Left ventricle myocardium superior (tissue), 1 donor: ENCODE data around the gene LMAN2. TPM values are rescaled to one million over a fixed set of nuclear protein-coding genes. Genes with fewer than 3 reads are reported as not detected.
"Not testable (repeated sequence)": the region's sequence is repeated elsewhere in the genome, so short reads cannot be mapped to it uniquely, and the experiment has no call there.

Source experiments
- ATAC-seq: fragments of 200-7000 bp; cut with Tn5 transposase; one replicate; pipeline ENCODE4 v1.9.1; 2020; ENCODE audit warnings: mild to moderate bottlenecking, moderate library complexity
- DNase-seq: peaks from one replicate; pipeline ENCODE4 v3.0.0-alpha.2; 2020
- intact Hi-C: fragments of 100-400 bp; cut with micrococcal nuclease; formaldehyde crosslinking; loops from one replicate; pipeline ENCODE4 v1.11.0; 2022
- total RNA-seq: library from RNA; stranded (reverse); fragmentation: NEBNext Ultra II Directional; extraction: Animal tissue kit (Norgen Biotek cat#: 25700); gene quantifications from one replicate; pipeline ENCODE4 v1.2.1, GENCODE V29; 2021
- donor health status: DM: no; HTN: yes; CAD: no; lungs with severe emphysema.

Gene LMAN2
- total RNA-seq, 1 donor from 2014 or later = 61.2 TPM

DNA sequence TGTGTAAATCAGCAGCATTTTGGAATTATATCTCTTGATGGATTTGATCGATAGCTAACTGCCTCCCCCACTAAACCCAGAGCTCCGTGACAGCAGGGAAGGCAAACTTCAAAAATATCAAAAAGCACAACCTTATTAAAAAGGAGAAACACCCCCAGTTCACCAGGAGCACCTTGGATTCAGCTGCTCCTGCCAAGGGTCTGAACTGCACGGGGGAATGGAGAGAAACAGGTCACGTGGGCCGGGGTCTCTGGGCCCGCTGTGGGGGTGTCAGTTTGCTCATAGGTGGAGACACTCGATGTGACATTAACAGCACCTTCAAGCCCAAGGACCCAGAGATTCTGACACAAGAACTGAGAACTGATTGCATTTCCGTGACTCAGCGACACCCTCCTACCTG lies 31.7 kb upstream of the LMAN2 start:
- ATAC-seq (no peak), DNase-seq (no peak)
- intact Hi-C loops = no loop called here

DNA sequence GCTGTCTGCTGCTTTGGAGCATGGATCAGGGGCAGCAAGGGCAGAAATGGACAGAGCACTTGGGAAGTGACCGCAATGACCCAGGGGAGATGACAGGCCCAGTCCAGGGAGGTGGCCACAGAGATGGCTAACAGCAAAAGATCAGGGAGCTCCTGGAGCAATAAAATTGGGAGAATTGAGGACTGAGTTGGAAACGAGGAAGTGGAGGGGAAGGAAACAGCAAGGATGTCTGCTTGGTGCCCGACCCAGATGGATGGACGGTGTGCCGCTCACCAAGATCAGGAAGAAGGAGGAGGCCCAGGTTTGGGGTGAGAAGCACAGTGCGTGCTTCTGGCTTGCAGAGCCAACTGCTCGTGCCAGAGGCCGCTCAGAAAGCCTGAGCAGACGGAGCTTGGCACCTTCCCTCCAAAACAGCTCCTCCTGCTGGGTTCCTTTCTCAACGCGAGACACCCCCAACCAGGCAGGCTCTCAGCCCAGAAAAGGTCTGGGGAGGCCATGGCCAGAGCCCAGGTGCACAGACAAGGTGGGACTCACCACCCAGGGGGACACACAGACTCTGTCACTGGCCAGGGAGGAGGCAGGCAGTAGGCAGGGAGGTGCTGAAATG lies 31.1 kb upstream of the LMAN2 start:
- ATAC-seq = peak; percentile 84
- peak; percentile 53 for DNase-seq
- intact Hi-C loops = no loop called here

DNA sequence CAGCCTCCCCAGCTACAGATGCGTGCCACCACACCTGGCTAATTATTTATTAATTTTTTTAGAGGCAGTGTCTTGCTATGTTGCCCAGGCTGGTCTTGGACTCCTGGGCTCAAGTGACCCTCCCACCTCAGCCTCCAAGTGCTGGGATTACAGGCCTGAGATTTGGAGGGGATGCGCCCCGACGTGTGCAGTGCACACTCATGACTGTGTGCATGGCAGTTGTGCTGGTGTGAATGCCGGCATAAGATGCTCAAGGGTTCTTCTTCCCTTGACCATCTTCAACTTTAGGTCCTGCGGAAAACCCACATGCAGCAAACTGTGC lies 29.3 kb upstream of the LMAN2 start:
- ATAC-seq = no peak
- DNase-seq = no peak
- intact Hi-C loops = no loop called here

DNA sequence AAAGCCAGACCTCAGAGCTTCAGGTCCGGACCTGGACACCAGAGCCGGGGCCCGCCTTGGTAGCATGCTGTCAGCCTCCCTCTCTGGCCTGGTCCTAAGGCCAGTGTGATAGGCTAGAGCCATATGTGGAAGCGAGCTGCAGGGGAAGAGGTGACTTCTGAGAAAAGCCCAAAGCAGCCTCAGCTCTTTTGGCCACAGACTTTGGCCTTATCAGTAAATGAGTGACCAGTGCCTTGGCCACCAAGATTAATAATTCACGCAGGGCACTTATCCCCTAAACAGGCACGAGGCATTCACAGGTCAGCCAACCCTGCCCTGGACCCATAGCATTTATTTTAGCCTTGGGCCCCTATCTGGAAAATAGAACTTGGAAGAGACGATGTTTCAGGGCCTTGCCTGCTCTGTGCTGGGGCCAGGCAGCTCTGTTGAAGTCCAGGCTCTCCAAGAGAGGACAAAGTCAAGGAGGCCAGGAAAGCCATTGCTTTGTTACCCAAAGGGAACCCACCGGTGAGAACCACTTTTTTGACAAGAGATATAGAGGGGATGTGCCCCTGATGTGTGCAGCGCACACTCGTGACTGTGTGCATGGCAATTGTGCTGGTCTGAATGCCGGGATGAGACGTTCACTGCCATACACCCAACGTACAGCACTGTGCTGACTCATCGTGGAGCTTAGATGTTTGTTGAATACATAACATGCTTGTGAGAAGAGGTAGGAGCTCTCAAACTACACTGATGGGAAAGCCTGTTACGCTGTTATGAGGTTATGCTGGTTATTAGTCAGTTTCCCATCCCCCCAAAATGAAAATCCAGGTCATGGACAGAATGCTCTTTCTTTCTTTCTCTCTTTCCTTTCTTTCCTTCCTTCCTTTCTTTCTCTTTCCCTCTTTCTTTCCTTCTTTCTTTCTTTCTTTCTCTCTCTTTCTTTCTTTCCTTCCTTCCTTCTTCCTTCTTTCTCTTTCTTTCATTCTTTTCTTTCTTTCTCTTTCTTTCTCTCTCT lies 27.7 kb upstream of the LMAN2 start:
- intact Hi-C loops = loop anchor here (10.0 kb wide), 1 partner anchor 54 kb away; no protein-coding TSS in a partner anchor
- no peak for ATAC-seq
- DNase-seq = no peak

DNA sequence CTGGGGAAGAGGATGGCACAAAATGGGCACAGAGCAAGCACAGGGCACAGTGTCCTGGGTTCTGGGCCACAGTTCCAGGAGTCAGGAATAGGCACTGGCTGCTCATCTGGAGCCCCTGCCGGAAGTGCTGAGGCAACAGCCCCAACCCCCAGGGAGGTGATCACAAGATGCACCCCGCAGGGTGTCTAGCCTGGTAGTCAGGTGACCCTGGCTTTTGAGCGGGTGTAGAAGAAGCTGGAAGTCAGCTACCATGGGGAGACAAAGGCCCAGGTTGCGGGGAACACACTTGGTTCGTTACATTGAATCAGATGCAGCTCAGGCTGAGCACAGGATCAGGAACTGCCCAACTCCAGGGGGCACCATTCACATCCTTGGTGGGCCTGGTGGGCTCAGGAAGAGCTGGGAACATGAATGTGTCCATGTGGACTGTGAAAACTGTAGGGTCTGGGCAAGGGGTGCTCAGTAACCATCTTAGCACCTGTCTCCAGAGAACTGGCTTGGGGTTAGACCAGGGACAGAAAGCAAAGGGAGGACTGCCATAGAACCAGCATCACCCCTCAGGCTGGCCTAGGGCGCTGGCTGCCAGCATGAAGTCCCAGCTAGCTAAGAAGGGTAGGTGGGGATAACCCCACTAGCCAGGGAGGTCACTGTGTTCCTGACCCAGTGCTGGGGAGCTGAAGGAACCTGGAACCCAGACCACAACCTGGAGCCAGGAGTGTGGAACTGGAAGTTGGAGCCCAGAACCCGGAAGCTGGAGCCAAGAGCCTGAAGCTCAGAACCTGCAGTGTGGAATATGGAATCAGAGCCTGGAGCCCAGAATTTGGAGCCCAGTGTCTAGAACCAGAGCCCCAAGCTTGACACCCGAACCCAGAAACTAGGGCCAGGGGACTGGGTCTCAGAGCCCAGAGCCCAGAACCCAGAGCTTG lies 26.6 kb upstream of the LMAN2 start:
- ATAC-seq = no peak
- no peak for DNase-seq
- intact Hi-C loops = loop anchor here (10.0 kb wide), 1 partner anchor 53 kb away; no protein-coding TSS in a partner anchor

DNA sequence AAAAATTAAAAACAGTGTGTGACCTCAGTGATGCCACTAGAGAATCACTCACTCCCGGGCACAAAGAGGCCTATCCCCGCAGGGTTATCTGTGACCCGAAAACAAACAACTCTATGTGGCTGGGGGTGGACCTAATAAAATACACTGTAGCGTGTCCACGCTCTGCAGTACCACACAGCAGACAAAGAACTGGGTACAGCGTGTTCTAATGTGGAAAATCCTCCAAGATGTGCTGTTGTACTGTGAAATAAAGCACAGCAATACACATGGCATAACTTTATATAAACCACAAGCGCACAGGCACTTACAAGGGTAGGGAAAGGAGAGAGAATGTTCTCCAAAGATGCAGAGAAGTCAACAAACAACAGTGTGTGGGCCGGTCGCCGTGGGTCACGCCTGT lies 24.6 kb upstream of the LMAN2 start:
- no peak for ATAC-seq
- no peak for DNase-seq
- intact Hi-C loops = loop anchor here (10.0 kb wide), 1 partner anchor 51 kb away; no protein-coding TSS in a partner anchor

DNA sequence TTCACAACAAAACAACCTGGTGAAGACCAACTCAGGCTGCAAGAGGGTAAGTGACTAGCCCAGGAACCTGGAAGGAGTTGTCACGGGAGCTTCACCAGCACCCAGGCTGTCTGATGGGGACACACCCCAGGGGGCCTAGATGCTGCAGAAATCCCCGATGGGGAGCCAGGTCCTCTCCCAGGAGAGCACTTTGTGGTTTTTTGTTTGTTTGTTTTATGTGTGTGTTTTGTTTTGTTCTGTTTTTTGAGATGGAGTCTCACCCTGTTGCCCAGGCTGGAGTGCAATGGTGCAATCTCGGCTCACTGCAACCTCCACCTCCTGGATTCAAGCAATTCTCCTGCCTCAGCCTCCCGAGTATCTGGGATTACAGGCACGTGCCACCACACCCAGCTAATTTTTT lies 24.0 kb upstream of the LMAN2 start:
- intact Hi-C loops = loop anchor here (10.0 kb wide), 1 partner anchor 51 kb away; no protein-coding TSS in a partner anchor
- not testable (repeated sequence) for ATAC-seq, DNase-seq

DNA sequence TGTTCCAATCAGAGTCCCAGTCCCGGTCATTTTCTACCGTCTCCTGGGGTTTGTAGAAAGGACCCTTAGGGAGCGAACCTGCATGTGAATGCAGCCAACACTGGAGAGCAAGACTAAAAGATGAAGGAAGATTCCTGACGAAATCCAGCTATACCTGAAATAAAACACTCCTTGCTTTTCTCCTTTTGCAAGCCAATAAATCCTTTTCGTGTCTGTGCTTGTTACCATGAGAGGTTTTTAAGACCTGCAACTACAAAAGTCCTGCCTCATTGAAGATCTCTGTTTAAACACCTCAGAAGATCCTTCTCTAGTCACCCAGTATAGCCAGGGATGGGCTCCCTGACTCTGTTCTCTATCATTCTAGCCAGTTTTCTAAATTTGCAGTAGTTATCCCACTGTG lies 22.7 kb upstream of the LMAN2 start:
- ATAC-seq = no peak

DNA sequence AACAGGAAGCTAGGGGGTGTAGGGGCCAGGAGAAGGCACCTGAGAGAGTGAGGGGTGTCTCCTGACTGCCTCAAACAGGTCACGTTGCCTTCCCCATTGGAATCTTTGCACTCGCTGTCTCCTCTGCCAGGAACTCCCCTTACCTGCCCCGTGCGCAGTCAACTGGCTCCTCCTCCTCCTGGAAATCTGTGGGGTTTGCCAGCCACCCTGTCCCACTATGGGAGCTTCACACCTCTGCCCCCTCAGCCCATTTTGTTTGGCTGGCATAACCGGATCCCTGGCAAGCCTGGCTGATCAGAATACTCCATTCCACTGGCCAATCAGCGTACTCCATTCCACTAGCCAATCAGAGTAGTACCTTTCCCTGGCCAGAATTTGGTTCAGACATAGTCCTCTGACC lies 22.3 kb upstream of the LMAN2 start:
- intact Hi-C loops = loop anchor here (10.0 kb wide), 1 partner anchor 49 kb away; no protein-coding TSS in a partner anchor
- ATAC-seq (no peak), DNase-seq (no peak)

More for the DNA sequence above, 22.7 kb upstream of the LMAN2 start:
- intact Hi-C loops = loop anchor here (10.0 kb wide), 1 partner anchor 49 kb away; no protein-coding TSS in a partner anchor
- DNase-seq = no peak

DNA sequence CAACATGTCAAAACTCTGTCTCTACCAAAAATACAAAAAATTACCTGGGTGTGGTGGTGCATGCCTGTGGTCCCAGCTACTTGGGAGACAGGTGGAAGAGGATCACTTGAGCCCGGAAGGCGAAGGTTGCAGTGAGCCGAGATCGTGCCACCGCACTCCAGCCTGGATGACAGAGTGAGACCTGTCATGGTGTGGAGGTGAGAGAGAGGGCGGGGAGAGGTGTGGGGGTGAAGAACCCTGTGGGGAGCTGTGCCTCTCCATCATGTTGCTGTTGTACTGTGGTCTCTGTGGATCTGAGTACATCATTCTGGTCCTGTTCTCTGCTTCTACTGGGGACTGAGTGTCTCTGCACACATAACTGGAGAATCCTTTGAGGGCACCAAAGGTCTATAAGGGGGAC lies 21.4 kb upstream of the LMAN2 start:
- ATAC-seq (no peak), DNase-seq (no peak)
- intact Hi-C loops = loop anchor here (10.0 kb wide), 1 partner anchor 48 kb away; no protein-coding TSS in a partner anchor

DNA sequence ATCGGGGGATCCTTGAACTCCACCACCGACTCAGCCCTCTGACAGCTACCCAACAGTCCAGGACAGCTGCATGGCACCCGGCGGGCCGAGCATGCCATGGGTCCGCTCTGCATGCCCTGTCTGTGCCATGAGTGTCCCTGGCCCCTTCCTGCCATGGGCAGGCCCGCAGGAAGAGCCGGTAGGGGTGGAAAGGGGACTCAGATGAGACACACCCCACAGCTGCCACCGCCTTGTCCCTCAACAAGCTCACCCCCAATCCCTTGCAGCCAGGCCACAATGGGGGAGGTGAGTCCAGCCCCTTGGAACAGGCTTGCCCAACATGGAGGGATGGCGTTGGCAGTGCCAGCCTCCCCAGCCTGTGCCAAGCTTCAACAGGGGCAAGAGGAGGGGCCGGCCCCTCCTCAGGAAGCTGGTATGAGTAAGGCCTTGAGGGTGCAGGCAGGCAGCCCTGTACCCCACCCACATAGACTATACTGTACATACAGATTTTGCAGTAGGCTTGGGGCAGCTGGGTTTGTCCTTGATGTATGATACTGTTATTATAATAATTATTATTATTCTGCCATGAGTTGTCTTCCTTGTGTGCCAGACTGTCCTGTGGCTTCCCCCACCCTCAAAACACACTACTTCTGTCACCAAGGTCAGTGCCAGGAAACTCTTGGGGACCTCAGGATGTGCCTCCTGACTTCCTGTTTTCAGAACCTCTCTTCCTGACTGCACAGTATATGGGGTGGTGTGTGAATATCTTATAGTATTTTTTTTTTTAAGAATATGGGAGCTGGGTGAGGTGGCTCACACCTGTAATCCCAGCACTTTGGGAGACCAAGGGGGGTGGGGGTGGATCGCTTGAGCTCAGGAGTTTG lies 20.8 kb upstream of the LMAN2 start:
- intact Hi-C loops = loop anchor here (10.0 kb wide), 1 partner anchor 47 kb away; no protein-coding TSS in a partner anchor
- DNase-seq = no peak
- ATAC-seq = no peak

DNA sequence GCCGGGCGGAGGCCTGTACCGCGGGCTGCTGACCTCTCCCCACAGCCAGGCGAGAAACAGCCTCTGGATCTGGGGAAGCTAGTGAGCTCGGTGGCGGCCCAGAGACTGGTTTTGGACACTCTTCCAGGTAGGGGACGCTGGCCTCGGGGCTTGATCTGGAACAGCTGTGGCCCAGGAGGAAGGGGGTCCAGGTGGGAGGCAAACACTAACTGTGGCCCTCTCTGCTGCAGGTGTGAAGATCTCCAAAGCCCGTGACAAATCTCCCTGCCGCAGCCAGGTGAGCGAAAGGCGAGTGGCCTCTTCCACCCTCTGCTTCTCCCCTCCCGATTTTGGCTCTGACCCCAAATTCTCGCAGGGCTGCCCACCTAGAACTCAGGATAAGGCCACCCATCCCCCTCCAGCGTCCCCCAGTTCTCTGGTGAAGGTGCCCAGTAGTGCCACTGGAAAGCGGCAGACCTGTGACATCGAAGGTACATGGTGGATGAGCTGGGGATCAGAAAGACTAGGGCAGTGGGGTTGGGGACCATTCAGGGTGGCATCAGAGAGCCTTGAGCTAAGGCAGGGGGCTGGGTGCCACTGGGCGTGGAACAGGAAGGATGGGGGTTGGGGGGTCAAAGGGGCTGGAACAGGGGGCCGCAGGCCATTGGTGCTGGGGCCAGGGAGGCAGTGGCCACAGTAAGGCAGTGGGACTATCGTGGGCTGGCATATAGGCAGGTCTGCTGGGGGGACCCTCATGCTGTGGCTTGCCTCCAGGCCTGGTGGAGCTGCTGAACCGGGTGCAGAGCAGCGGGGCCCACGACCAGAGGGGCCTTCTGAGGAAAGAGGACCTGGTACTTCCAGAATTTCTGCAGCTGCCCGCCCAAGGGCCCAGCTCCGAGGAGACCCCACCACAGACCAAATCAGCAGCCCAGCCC lies 19.9 kb upstream of the LMAN2 start:
- intact Hi-C loops = loop anchor here (10.0 kb wide), 1 partner anchor 47 kb away; no protein-coding TSS in a partner anchor
- ATAC-seq (no peak), DNase-seq (no peak)

DNA sequence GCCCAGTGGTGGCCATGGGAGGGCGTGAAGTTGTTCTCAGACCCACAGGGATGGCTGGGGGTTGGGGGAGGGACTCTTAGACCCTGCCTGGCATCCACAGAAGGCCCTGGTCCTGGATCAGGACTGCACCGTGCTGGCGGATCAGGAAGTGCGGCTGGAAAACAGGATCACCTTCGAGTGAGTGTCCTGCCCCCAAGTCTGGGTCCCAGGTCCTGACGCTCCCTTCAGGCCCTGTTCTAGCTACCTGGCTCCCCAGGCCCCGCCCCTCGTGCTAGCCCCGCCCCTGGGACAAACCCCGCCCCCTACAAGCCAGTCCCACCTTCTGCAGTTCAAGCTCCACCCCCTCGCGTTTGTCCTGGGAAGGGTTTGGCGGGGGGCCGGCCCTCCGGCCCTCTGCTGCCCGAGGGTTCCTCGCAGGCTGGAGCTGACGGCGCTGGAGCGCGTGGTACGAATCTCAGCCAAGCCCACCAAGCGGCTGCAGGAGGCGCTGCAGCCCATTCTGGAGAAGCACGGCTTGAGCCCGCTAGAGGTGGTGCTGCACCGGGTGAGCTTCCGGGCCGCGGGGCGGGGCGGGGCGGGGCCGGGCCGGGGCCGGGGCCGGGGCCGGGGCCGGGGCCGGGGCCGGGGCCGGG lies 19.1 kb upstream of the LMAN2 start:
- peak; percentile 80 for DNase-seq
- intact Hi-C loops = loop anchor here (10.0 kb wide), 1 partner anchor 46 kb away; no protein-coding TSS in a partner anchor
- ATAC-seq = peak; percentile 64

DNA sequence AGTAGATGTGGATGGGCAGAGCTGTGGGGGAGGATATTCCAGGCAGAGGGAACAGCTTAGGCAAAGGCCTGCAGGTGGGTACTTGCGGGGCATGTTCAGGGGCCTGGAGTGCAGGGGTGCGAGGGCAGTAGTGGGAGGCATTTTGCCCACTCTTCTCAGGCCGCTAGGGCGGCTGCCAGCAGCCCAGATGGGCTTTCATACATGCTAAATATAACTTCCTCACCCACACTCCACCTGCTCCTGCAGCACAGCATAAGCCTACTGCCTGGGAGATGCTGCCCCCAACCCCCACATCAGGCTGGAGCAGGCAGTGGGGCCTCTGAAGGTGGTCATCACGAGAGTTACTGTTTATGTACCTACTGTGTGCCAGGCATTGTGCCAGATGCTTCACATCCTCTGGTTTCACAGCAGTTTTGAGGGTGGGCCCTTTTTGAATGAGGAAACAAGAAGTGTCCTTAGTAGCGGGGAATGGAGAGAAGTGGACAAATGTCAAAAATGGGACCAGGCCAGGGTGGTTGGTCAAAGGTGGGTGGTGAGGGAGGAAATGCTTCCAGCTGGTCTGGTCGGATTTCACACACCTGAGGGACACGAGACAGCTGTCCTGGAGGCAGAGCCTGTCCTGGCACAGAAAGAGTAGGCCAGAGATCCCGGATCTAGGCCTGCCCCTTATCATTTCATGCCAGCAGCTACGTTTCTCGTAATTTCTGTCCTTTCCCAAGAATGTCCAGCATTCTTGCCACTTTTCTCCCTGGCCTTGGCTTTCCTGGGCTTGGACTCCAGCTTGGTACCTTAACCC lies 18.4 kb upstream of the LMAN2 start:
- peak; percentile 7 for ATAC-seq
- DNase-seq = no peak
- intact Hi-C loops = loop anchor here (10.0 kb wide), 1 partner anchor 45 kb away; no protein-coding TSS in a partner anchor

DNA sequence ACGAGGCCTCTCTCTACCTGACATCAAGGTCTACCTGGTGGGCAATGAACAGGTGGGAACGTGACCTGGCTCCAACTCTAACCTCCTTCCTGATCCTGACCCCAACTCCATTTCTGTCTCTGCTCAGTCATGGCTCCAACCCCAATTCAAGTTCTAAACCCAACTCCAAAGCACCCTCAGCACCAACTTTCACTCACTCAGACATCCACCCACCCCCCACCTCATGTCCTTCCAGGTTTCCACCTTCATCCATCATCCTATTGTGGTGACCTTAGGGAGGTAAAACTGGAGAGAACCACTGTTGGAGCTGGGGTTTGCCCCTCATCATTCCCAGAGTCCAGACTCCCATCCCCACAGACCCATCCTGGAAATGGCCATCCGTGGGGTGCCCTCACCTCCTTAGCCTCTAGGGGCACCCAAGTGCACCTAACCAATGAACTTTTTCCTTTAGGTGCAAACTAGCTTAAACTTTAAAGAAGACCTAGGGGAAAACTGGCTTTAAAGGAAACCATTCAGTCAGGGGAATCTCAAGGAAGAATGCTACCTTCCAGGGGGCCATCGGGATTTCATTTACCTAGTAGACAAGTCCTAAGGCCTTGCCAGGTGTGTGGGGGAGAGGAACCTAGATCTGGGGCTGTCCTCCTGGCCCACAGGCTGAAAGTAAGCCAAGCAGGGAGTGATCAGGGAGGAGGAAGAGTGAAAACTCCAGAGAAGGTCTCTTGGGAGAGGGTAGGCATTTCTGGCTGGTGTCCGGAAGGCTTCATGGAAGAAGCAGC lies 17.6 kb upstream of the LMAN2 start:
- ATAC-seq = no peak
- DNase-seq = no peak

More for the DNA sequence above, 17.6 kb upstream of the LMAN2 start:
- intact Hi-C loops = no loop called here
